ENCODE results near the gene IL17RE. TPM values are rescaled to one million over a fixed set of nuclear protein-coding genes. Genes with fewer than 3 reads are reported as not detected.

Gene IL17RE
- total and polyA plus RNA-seq, 2 experiments from 2014 or later, result 1.1 to 3.4 TPM

- no peaks in the 10 kb centered on the region for H3K27me3 ChIP-seq (ENCODE audit: insufficient read depth)
- H3K36me3 Mint-ChIP-seq (ENCODE audit: low read depth), result 0 out of 3 replicates have a peak, but pooled peaks cover 3% of the 10 kb centered on the region
- no peaks in the 10 kb centered on the region for H3K36me3 ChIP-seq (ENCODE audit: insufficient read depth)
- peaks cover 11% of the 10 kb centered on the region for H3K27me3 Mint-ChIP-seq (ENCODE audit: insufficient read depth, low read depth, poor library complexity)
- H2AFZ ChIP-seq, result no peak overlapping the region
- H3K9me2 ChIP-seq (ENCODE audit: insufficient read depth), result no peaks in the 10 kb centered on the region
- no peak overlapping the region for H3K4me3 Mint-ChIP-seq
- peaks cover 6% of the 10 kb centered on the region for H3K79me2 ChIP-seq (replicated peaks; ENCODE audit: insufficient read depth)
- no peak overlapping the region for H3K4me3 ChIP-seq
- no peaks in the 10 kb centered on the region for H3K4me1 Mint-ChIP-seq
- H3K9me3 Mint-ChIP-seq, result no peaks in the 10 kb centered on the region
- H3K4me1 ChIP-seq (ENCODE audit: insufficient read depth), result peaks cover 1% of the 10 kb centered on the region; the same call in 1 of the 2 replicates
- H4K20me1 ChIP-seq (replicated peaks; ENCODE audit: insufficient read depth), result no peaks in the 10 kb centered on the region
- TF ChIP-seq ZNF331 (CRISPR knock-in tag; IDR thresholded peaks at IDR 0.05; ENCODE audit: low read depth) (no peak), ZNF462 (CRISPR knock-in tag; IDR thresholded peaks at IDR 0.05) (no peak), STAT1 (IDR thresholded peaks at IDR 0.05; ENCODE audit: unreplicated experiment) (no peak), ZNF114 (CRISPR knock-in tag; IDR thresholded peaks at IDR 0.05) (no peak), JUNB (IDR thresholded peaks at IDR 0.05; ENCODE audit: unreplicated experiment) (no peak), REST (IDR thresholded peaks at IDR 0.05; ENCODE audit: unreplicated experiment) (no peak), EZH2 (IDR thresholded peaks at IDR 0.05; ENCODE audit: low read depth, unreplicated experiment) (no peak), ETS1 (IDR thresholded peaks at IDR 0.05) (no peak), CTCF (conservative IDR thresholded peaks at IDR 0.05; ENCODE audit: low read depth in 2 of 2) (no peak), EZH2phosphoT487 (IDR thresholded peaks at IDR 0.05; ENCODE audit: unreplicated experiment) (no peak), POLR2AphosphoS5 (IDR thresholded peaks at IDR 0.05; ENCODE audit: low read depth) (no peak), CREB1 (CRISPR knock-in tag; IDR thresholded peaks at IDR 0.05; ENCODE audit: low read depth) (no peak), NANOG (IDR thresholded peaks at IDR 0.05; ENCODE audit: borderline replicate concordance) (no peak)
- H3K4me2 ChIP-seq, result no peak overlapping the region
- no peak overlapping the region for H3K27ac ChIP-seq (ENCODE audit: low read depth)
- DNase-seq (ENCODE audit: low spot score), result no peak
- ATAC-seq, result no peak
- no peaks in the 10 kb centered on the region for H3F3A ChIP-seq (replicated peaks; ENCODE audit: low read depth)
- H3K27ac Mint-ChIP-seq, result no peak overlapping the region
Observed at GRCh38 chr3:9886328-9886727, 16.3 kb upstream of the IL17RE start.
